Endodermal cell (in vitro differentiated cells): ENCODE measurements around the gene COL23A1. TPM values are rescaled to one million over a fixed set of nuclear protein-coding genes. Genes with fewer than 3 reads are reported as not detected.
A peak's percentile ranks its signal among the peaks of the same experiment; 100 is the strongest.

Experiments
- DNase-seq: peaks from one replicate; pipeline ENCODE4 v3.0.0-alpha.2; 2017
- H3K27ac ChIP-seq: 2 replicates; pipeline ENCODE4 v1.5.1; 2013; ENCODE audit warnings: mild to moderate bottlenecking, low read depth, low read length, moderate library complexity
- H3K27me3 ChIP-seq: 2 replicates; pipeline ENCODE4 v1.6.1; 2013; ENCODE audit warnings: mild to moderate bottlenecking, low read length, moderate library complexity; ENCODE audit not compliant: insufficient read depth, control insufficient read depth, poor library complexity, severe bottlenecking
- H3K36me3 ChIP-seq: 2 replicates; pipeline ENCODE4 v1.7.0; 2013; ENCODE audit warnings: mild to moderate bottlenecking, low read length, moderate library complexity; ENCODE audit not compliant: control insufficient read depth, insufficient read depth
- H3K4me1 ChIP-seq: one replicate; pipeline ENCODE4 v1.7.0; 2013; ENCODE audit warnings: low read length; ENCODE audit not compliant: control insufficient read depth, insufficient read depth
- H3K4me3 ChIP-seq: 2 replicates; pipeline ENCODE4 v1.5.1; 2013; ENCODE audit warnings: mild to moderate bottlenecking, low read length, moderate library complexity
- H3K9ac ChIP-seq: 2 replicates; pipeline ENCODE4 v1.6.1; 2013; ENCODE audit warnings: mild to moderate bottlenecking, low read length, moderate library complexity; ENCODE audit not compliant: poor library complexity, severe bottlenecking; ENCODE audit errors: extremely low read depth
- H3K9me3 ChIP-seq: 2 replicates; pipeline ENCODE4 v1.6.1; 2013; ENCODE audit warnings: mild to moderate bottlenecking, low read length, moderate library complexity; ENCODE audit not compliant: control insufficient read depth
- H3K27ac Mint-ChIP-seq: 2 replicates; pipeline ENCODE4 v1.8.0; 2020; ENCODE audit warnings: mixed read lengths
- H3K27me3 Mint-ChIP-seq: 2 replicates; pipeline ENCODE4 v1.8.0; 2021; ENCODE audit warnings: mild to moderate bottlenecking, mixed read lengths; ENCODE audit not compliant: insufficient read depth
- H3K36me3 Mint-ChIP-seq: 2 replicates; pipeline ENCODE4 v1.8.0; 2020; ENCODE audit warnings: low read depth, mixed read lengths
- H3K4me1 Mint-ChIP-seq: 2 replicates; pipeline ENCODE4 v1.8.0; 2020; ENCODE audit warnings: mixed read lengths
- H3K4me3 Mint-ChIP-seq: 2 replicates; pipeline ENCODE4 v1.8.0; 2020; ENCODE audit warnings: mild to moderate bottlenecking, moderate library complexity, mixed read lengths
- H3K9me3 Mint-ChIP-seq: 2 replicates; pipeline ENCODE4 v1.8.0; 2020; ENCODE audit warnings: mild to moderate bottlenecking, mixed read lengths
- CTCF ChIP-seq: fragments of 200-600 bp; sonication (generic); conservative IDR thresholded peaks from 2 replicates; pipeline ENCODE4 v1.5.0; 2021; ENCODE audit warnings: antibody characterized with exemption, mild to moderate bottlenecking
- WGBS, 2 experiments: methylation state at CpG; one replicate each; pipeline versions ENCODE4 v1.1.5 to v1.1.7; 2013; ENCODE audit warnings: missing lambda C conversion rate in 2 of 2, mixed read lengths in 1 of 2; ENCODE audit not compliant: insufficient coverage in 1 of 2, insufficient read length in 1 of 2; 5-methylcytosine and 5-hydroxymethylcytosine counted together
- total RNA-seq, 2 donors: library from RNA; stranded (reverse); fragmentation: NEBNext Ultra II Directional in 1 of 2; extraction: Animal tissue kit (Norgen Biotek cat#: 25700) in 1 of 2; gene quantifications; 2 replicates in 1 of 2; 3 replicates in 1 of 2; pipeline ENCODE4 v1.2.1, GENCODE V29; 2021

The COL23A1 gene
- total RNA-seq, 2 donors from 2014 or later = 50.2 to 71.3 TPM

- Mint-ChIP-seq H3K27me3 (no peaks in the 10 kb centered on the region), H3K4me3 (no peak overlapping the region), H3K27ac (no peak overlapping the region), H3K9me3 (no peaks in the 10 kb centered on the region), H3K4me1 (peaks cover 20% of the 10 kb centered on the region), H3K36me3 (peaks cover 3% of the 10 kb centered on the region)
- DNase-seq = no peak
- Histone ChIP-seq H3K9ac (no peak overlapping the region), H3K4me1 (no peaks in the 10 kb centered on the region), H3K4me3 (no peak overlapping the region), H3K9me3 (no peaks in the 10 kb centered on the region), H3K27ac (no peak overlapping the region), H3K27me3 (no peaks in the 10 kb centered on the region), H3K36me3 (no peaks in the 10 kb centered on the region)
- TF ChIP-seq CTCF = no peak
- WGBS, 2 experiments = 94 to 98% methylated on average over 11 to 15 of the region's 16 CpGs
Observed at GRCh38 chr5:178439493-178440180, 150.6 kb downstream of the COL23A1 start.

GRCh38 chr5:178438796-178439195 is 151.4 kb downstream of the COL23A1 start:
- H3K9ac ChIP-seq = no peak overlapping the region
- no peaks in the 10 kb centered on the region for H3K36me3 ChIP-seq
- DNase-seq = no peak
- Mint-ChIP-seq H3K36me3 (peaks cover 3% of the 10 kb centered on the region), H3K27me3 (no peaks in the 10 kb centered on the region), H3K4me1 (peaks cover 24% of the 10 kb centered on the region), H3K9me3 (no peaks in the 10 kb centered on the region), H3K4me3 (no peak overlapping the region), H3K27ac (no peak overlapping the region)
- H3K27ac ChIP-seq = no peak overlapping the region
- 86 to 91% methylated on average over 6 of the region's 6 CpGs for WGBS, 2 experiments
- H3K9me3 ChIP-seq = no peaks in the 10 kb centered on the region
- H3K27me3 ChIP-seq = no peaks in the 10 kb centered on the region
- no peak for TF ChIP-seq CTCF
- no peaks in the 10 kb centered on the region for H3K4me1 ChIP-seq
- no peak overlapping the region for H3K4me3 ChIP-seq

GRCh38 chr5:178437386-178438075 is 152.7 kb downstream of the COL23A1 start:
- H3K4me3 Mint-ChIP-seq = no peak overlapping the region
- 94 to 97% methylated on average over 5 to 8 of the region's 8 CpGs for WGBS, 2 experiments

More at GRCh38 chr5:178437386-178438075, 152.7 kb downstream of the COL23A1 start:
- Histone ChIP-seq H3K4me3 (no peak overlapping the region), H3K4me1 (no peaks in the 10 kb centered on the region), H3K36me3 (no peaks in the 10 kb centered on the region), H3K27me3 (no peaks in the 10 kb centered on the region), H3K27ac (no peak overlapping the region), H3K9ac (no peak overlapping the region), H3K9me3 (no peaks in the 10 kb centered on the region)
- Mint-ChIP-seq H3K9me3 (no peaks in the 10 kb centered on the region), H3K27ac (no peak overlapping the region), H3K27me3 (no peaks in the 10 kb centered on the region), H3K4me1 (peaks cover 28% of the 10 kb centered on the region), H3K36me3 (no peaks in the 10 kb centered on the region)
- peak; percentile 28 for DNase-seq
- no peak for TF ChIP-seq CTCF
